Germinal center (tissue), 1 donor: ENCODE data around the gene LOXL4.

Source experiments
- DNase-seq: peaks from one replicate; pipeline ENCODE4 v3.0.0; 2012; ENCODE audit warnings: mixed read lengths, low spot score

Gene LOXL4

GRCh38 chr10:98295401-98295811, 27.4 kb upstream of the LOXL4 start:
- no peak for DNase-seq

- no peak for DNase-seq
Measured at GRCh38 chr10:98294270-98294627, 26.3 kb upstream of the LOXL4 start.

- DNase-seq: no peak
Measured at GRCh38 chr10:98293550-98294269, 25.7 kb upstream of the LOXL4 start.

- DNase-seq: no peak
Measured at GRCh38 chr10:98292971-98293370, 25.0 kb upstream of the LOXL4 start.

GRCh38 chr10:98289802-98290209, 21.8 kb upstream of the LOXL4 start:
- no peak for DNase-seq

GRCh38 chr10:98287321-98287720, 19.3 kb upstream of the LOXL4 start:
- no peak for DNase-seq

GRCh38 chr10:98286419-98286818, 18.4 kb upstream of the LOXL4 start:
- no peak for DNase-seq

- no peak for DNase-seq
Measured at GRCh38 chr10:98285416-98285815, 17.4 kb upstream of the LOXL4 start.

GRCh38 chr10:98276311-98276710, 8.3 kb upstream of the LOXL4 start:
- DNase-seq: no peak

GRCh38 chr10:98274562-98274961, 6.6 kb upstream of the LOXL4 start:
- no peak for DNase-seq

- no peak for DNase-seq
Measured at GRCh38 chr10:98273057-98273850, 5.3 kb upstream of the LOXL4 start.

- DNase-seq: no peak
Measured at GRCh38 chr10:98272656-98273055, 4.7 kb upstream of the LOXL4 start.

GRCh38 chr10:98272245-98272644, 4.3 kb upstream of the LOXL4 start:
- no peak for DNase-seq

- DNase-seq: no peak
Measured at GRCh38 chr10:98270786-98271185, 2.8 kb upstream of the LOXL4 start.

GRCh38 chr10:98270073-98270740, 2.2 kb upstream of the LOXL4 start:
- no peak for DNase-seq

GRCh38 chr10:98269435-98269912, 1.5 kb upstream of the LOXL4 start:
- no peak for DNase-seq

- peak; percentile 15 for DNase-seq
Measured at GRCh38 chr10:98268694-98269431, 869 bp upstream of the LOXL4 start.

- no peak for DNase-seq
Measured at GRCh38 chr10:98267069-98267893, 713 bp downstream of the LOXL4 start.

GRCh38 chr10:98266647-98267046, 1.3 kb downstream of the LOXL4 start:
- no peak for DNase-seq

- DNase-seq: no peak
Measured at GRCh38 chr10:98265403-98266378, 2.3 kb downstream of the LOXL4 start.
